Choroid plexus epithelial cell (primary cell): Measurements from ENCODE around the gene OR9A2.

Experiments used
- DNase-seq: peaks from one replicate; pipeline ENCODE4 v3.0.0-alpha.2; 2010; ENCODE audit warnings: low read depth
- H3K4me3 ChIP-seq: 2 replicates; pipeline ENCODE4 v1.5.1; 2011; ENCODE audit warnings: low read depth, mild to moderate bottlenecking, control low read depth, low read length, moderate library complexity
- CTCF ChIP-seq: conservative IDR thresholded peaks from 2 replicates; pipeline ENCODE4 v1.5.1; 2011; ENCODE audit warnings: low read depth, mild to moderate bottlenecking, control low read depth, inconsistent platforms, low read length, moderate library complexity

Gene OR9A2

DNA sequence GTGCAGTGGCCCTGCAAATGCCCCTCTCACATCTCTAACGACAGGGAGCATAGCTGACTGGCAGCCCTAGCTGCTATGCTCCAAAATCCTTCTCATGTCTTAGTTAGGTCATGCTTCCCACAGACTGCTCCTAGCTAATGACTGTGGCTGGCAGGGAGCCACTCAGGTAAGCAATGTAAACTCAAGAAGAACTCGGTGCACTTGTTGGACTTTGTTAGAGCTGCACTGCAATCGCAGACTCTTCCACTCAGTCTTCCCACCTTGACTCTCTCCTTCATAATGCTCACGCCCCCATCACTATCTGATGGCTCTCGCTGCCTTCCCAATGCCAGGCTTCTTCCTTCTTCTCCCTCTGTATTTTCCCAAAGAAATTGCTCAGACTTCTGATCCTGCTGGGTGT, 24.0 kb downstream of the OR9A2 start:
- no peak for DNase-seq
- TF ChIP-seq CTCF: no peak
- H3K4me3 ChIP-seq: peak overlapping the region; percentile 45

- peak; percentile 57 for TF ChIP-seq CTCF
- peak; percentile 61 for DNase-seq
- H3K4me3 ChIP-seq: no peak overlapping the region
Measured at GRCh38 chr7:143002106-143002505, 24.8 kb downstream of the OR9A2 start.

DNA sequence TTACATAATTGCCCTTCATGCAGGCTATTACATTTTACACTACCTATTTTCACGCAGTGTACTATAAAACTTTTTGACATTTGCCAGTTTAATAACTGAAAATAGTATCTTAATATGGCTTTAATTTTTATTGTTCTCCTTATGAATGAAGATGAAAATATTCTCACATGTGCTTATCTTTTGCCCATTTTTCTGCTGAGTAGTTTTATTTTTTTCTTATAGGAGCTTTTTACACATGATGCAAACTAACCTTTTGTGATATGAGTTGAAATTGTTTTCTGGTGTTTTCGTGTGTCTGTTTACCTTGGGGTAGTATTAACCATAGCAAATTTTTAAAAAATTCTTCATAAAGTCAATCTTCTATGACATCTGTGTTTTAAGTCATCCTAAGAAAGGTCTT, 26.3 kb downstream of the OR9A2 start:
- DNase-seq: no peak
- no peak overlapping the region for H3K4me3 ChIP-seq
- no peak for TF ChIP-seq CTCF

DNA sequence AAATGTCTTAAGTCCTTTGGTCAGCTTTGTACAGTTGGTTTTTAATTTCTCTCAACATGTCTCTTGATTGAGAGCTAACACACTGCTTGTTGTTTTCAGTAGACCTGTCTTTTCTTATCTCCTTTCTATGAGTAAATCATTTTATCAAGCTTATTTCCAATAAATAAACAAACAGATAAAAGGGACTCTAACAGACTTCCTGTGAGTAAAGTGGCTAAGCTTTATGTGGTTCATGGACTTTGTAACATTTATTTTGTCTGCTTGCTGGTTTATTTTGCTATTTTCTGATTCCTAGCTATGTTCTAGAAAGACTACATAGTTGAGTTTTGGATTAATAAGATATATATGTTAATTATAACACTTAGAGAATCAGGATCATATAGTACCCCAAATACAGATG, 27.1 kb downstream of the OR9A2 start:
- DNase-seq: no peak
- no peak overlapping the region for H3K4me3 ChIP-seq
- TF ChIP-seq CTCF: no peak

- DNase-seq: no peak
- TF ChIP-seq CTCF: no peak
- H3K4me3 ChIP-seq: no peak overlapping the region
Measured at GRCh38 chr7:142998966-142999365, 28.0 kb downstream of the OR9A2 start.

DNA sequence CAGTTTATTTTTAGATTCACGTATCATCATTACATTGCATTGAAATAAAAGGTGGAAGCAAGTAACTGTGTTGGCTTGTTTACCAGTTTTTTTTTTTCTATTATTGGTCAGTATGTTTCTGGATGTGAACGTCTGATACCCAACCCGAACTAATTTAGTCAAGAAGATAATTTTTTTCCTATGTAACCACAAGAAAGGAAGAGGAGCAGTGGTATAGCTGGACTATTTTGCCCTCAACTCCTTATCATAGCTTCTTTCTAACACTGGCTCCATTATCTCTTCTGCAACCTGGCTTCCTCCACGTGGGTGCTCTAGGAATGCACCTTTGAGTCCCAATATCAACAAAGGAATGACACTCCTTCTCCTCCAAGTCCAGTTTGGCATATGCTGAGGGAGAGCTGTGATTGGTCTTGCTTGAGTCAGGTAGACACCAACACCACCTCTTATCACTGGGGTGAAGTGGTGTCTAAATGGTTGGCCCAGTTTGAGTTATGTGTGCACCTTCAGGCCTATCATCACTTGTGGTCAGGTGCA, 29.4 kb downstream of the OR9A2 start:
- no peak for DNase-seq
- H3K4me3 ChIP-seq: no peak overlapping the region
- TF ChIP-seq CTCF: no peak

- TF ChIP-seq CTCF: no peak
- no peak overlapping the region for H3K4me3 ChIP-seq
- DNase-seq: peak; percentile 38
Measured at GRCh38 chr7:142992427-142992826, 34.5 kb downstream of the OR9A2 start.
